B cell (primary cell): ENCODE results near the gene DOP1B. TPM values are rescaled to one million over a fixed set of nuclear protein-coding genes. Genes with fewer than 3 reads are reported as not detected.

Experiments used
- ATAC-seq: fragments of 200-7000 bp; cut with Tn5 transposase; one replicate; pipeline ENCODE4 v1.10.0; 2021; ENCODE audit warnings: low read depth, mild to moderate bottlenecking, moderate number of reproducible peaks, moderate library complexity
- CTCF ChIA-PET: fragments of 350-600 bp; sonication (Branson Sonifier 250); formaldehyde crosslinking; loops from one replicate; lab custom pipeline; 2021; ENCODE audit warnings: antibody characterized with exemption, inconsistent platforms; lab: Charles Lee
- POLR2A ChIA-PET: fragments of 350-600 bp; sonication (Branson Sonifier 250); formaldehyde crosslinking; loops from one replicate; lab custom pipeline; 2021; ENCODE audit warnings: antibody characterized with exemption; lab: Charles Lee
- DNase-seq: peaks from one replicate; pipeline ENCODE4 v3.0.0; 2013
- H2AFZ ChIP-seq: 2 replicates; pipeline ENCODE4 v1.6.1; 2012; ENCODE audit warnings: mild to moderate bottlenecking, low read depth, low read length; ENCODE audit not compliant: insufficient read depth, poor library complexity, severe bottlenecking
- H3K27ac ChIP-seq, 2 donors: 1 replicate in 1 of 2; 2 replicates in 1 of 2; pipeline ENCODE4 v1.5.1; 2012 to 2013; ENCODE audit warnings: low read length in 2 of 2, mild to moderate bottlenecking in 2 of 2, moderate library complexity in 1 of 2
- H3K27me3 ChIP-seq, 4 experiments: fragments of 200-600 bp in 1 of 4; sonication (generic) in 1 of 4; replicated peaks in 1 of 4; 1 replicate in 2 of 4; 2 replicates in 2 of 4; pipeline versions ENCODE4 v1.6.1 to v1.7.0; 2013 to 2016; ENCODE audit warnings: low read length in 3 of 4, mild to moderate bottlenecking in 2 of 4, mixed read lengths in 1 of 4, moderate library complexity in 1 of 4; ENCODE audit not compliant: insufficient read depth in 4 of 4, control insufficient read depth in 3 of 4; ENCODE audit errors: control extremely low read depth in 1 of 4
- H3K36me3 ChIP-seq, 2 experiments: replicated peaks in 1 of 2; 1 replicate in 1 of 2; 2 replicates in 1 of 2; pipeline versions ENCODE4 v1.6.1 to v1.7.1; 2013; ENCODE audit warnings: low read length in 1 of 2; ENCODE audit not compliant: insufficient read depth in 2 of 2, control insufficient read depth in 1 of 2; ENCODE audit errors: control extremely low read depth in 1 of 2, extremely low read depth in 1 of 2
- H3K4me1 ChIP-seq, 2 donors: fragments of 200-600 bp in 1 of 2; sonication (generic) in 1 of 2; 1 replicate in 1 of 2; 2 replicates in 1 of 2; pipeline versions ENCODE4 v1.5.1 to v1.6.1; 2013 to 2017; ENCODE audit warnings: low read length in 2 of 2; ENCODE audit not compliant: control insufficient read depth in 2 of 2, insufficient read depth in 2 of 2
- H3K4me2 ChIP-seq: replicated peaks from 2 replicates; pipeline ENCODE3; 2012; ENCODE audit warnings: mild to moderate bottlenecking, low read depth, low read length; ENCODE audit not compliant: poor library complexity, severe bottlenecking
- H3K4me3 ChIP-seq, 5 experiments: fragments of 200-600 bp in 1 of 5; sonication (generic) in 1 of 5; 1 replicate in 3 of 5; 2 replicates in 2 of 5; pipeline versions ENCODE4 v1.5.1 to v1.7.0; 2011 to 2016; ENCODE audit warnings: low read length in 4 of 5, mild to moderate bottlenecking in 4 of 5, low read depth in 2 of 5, control low read depth in 1 of 5, moderate library complexity in 1 of 5; ENCODE audit not compliant: insufficient read depth in 1 of 5; ENCODE audit errors: control extremely low read depth in 1 of 5, extremely low read depth in 1 of 5
- H3K79me2 ChIP-seq: fragments of 200-600 bp; sonication (generic); one replicate; pipeline ENCODE4 v1.6.0; 2016; ENCODE audit warnings: low read length; ENCODE audit not compliant: control insufficient read depth, insufficient read depth
- H3K9ac ChIP-seq: fragments of 200-600 bp; sonication (generic); 2 replicates; pipeline ENCODE4 v1.6.1; 2017; ENCODE audit warnings: mild to moderate bottlenecking, low read length, moderate library complexity
- H3K9me3 ChIP-seq, 3 donors: one replicate each; pipeline versions ENCODE4 v1.6.1 to v1.7.1; 2013; ENCODE audit warnings: low read length in 2 of 3; ENCODE audit not compliant: control insufficient read depth in 2 of 3, insufficient read depth in 1 of 3; ENCODE audit errors: control extremely low read depth in 1 of 3
- H4K20me1 ChIP-seq: 2 replicates; pipeline ENCODE4 v1.6.0; 2012; ENCODE audit warnings: mild to moderate bottlenecking, low read length; ENCODE audit not compliant: insufficient read depth, control insufficient read depth, poor library complexity, severe bottlenecking
- H3K27ac Mint-ChIP-seq: one replicate; pipeline ENCODE4 v1.8.0; 2021; ENCODE audit warnings: mixed read lengths
- H3K27me3 Mint-ChIP-seq: one replicate; pipeline ENCODE4 v1.8.0; 2021; ENCODE audit warnings: mixed read lengths
- H3K4me1 Mint-ChIP-seq: one replicate; pipeline ENCODE4 v1.8.0; 2021; ENCODE audit warnings: mixed read lengths
- H3K4me3 Mint-ChIP-seq: one replicate; pipeline ENCODE4 v1.8.0; 2021; ENCODE audit warnings: mixed read lengths
- H3K9me3 Mint-ChIP-seq: one replicate; pipeline ENCODE4 v1.8.0; 2022; ENCODE audit warnings: mixed read lengths; ENCODE audit not compliant: insufficient read depth
- CTCF ChIP-seq: fragments of 200-600 bp; IDR thresholded peaks from one replicate; pipeline ENCODE4 v1.8.0; 2022; ENCODE audit warnings: antibody characterized with exemption, mild to moderate bottlenecking
- EZH2 ChIP-seq: IDR thresholded peaks from 2 replicates; pipeline ENCODE4 v1.6.1; 2012; ENCODE audit warnings: borderline replicate concordance, low read depth, mild to moderate bottlenecking, moderate library complexity, low read length; ENCODE audit not compliant: insufficient read depth, poor library complexity, severe bottlenecking
- WGBS: methylation state at CpG from one replicate; pipeline ENCODE4 v1.1.5; 2013; ENCODE audit warnings: missing lambda C conversion rate; ENCODE audit not compliant: insufficient coverage; 5-methylcytosine and 5-hydroxymethylcytosine counted together
- intact Hi-C: fragments of 100-400 bp; cut with micrococcal nuclease; formaldehyde crosslinking; loops from one replicate; pipeline ENCODE4 v1.10.0; 2022
- polyA plus RNA-seq: library from polyadenylated mRNA; depleted of rRNA; stranded (reverse); fragments of >200 nt; gene quantifications from 2 replicates; pipeline ENCODE4 v1.2.3, GENCODE V29; 2012
- total RNA-seq, 2 donors: library from RNA; stranded (reverse); fragments of 120-200 nt in 1 of 2; gene quantifications; 1 replicate in 1 of 2; 2 replicates in 1 of 2; pipeline versions ENCODE4 v1.2.3 to v1.2.4, GENCODE V29; 2013 to 2022

Gene DOP1B
- total and polyA plus RNA-seq, 2 donors (not counting 1 experiment from before 2014, with no cell fraction given): 31.3 to 44.2 TPM

- H3K4me1 Mint-ChIP-seq: peaks cover 15% of the 10 kb centered on the region
- Histone ChIP-seq H2AFZ (no peak overlapping the region), H3K4me3 (no peak overlapping the region), H3K4me1 (peaks cover 1 to 3% of the 10 kb centered on the region in 2 donors), H3K4me2 (no peak overlapping the region), H4K20me1 (peaks cover 35% of the 10 kb centered on the region), H3K9me3 (no peaks in the 10 kb centered on the region), H3K9ac (no peak overlapping the region), H3K79me2 (peaks cover 57% of the 10 kb centered on the region), H3K27me3 (no peaks in the 10 kb centered on the region), H3K27ac (no peak overlapping the region), H3K36me3 (peaks cover 5 to 46% of the 10 kb centered on the region in 2 experiments)
- no peak overlapping the region for H3K4me3 Mint-ChIP-seq
- DNase-seq: no peak
- no peak for ATAC-seq
- TF ChIP-seq EZH2 (no peak), CTCF (no peak)
- intact Hi-C loops: no loop called here
- CTCF ChIA-PET: interaction anchor here (1.5 kb wide), 1 partner anchor 11 kb away, joined by 4 read pairs; no protein-coding TSS in a partner anchor
- no peaks in the 10 kb centered on the region for H3K27me3 Mint-ChIP-seq
- POLR2A ChIA-PET: no interaction called here
- WGBS: 91% methylated on average over 8 of the region's 8 CpGs
- H3K27ac Mint-ChIP-seq: no peak overlapping the region
- no peaks in the 10 kb centered on the region for H3K9me3 Mint-ChIP-seq
These were observed 31.6 kb downstream of the DOP1B start for GRCh38 chr21:36188081-36188681.

- intact Hi-C loops: no loop called here
- Histone ChIP-seq H3K27me3 (no peaks in the 10 kb centered on the region), H3K4me3 (no peak overlapping the region), H4K20me1 (peaks cover 38% of the 10 kb centered on the region), H3K4me1 (no peaks in the 10 kb centered on the region), H3K79me2 (peaks cover 54% of the 10 kb centered on the region), H3K4me2 (no peak overlapping the region), H3K9ac (no peak overlapping the region), H2AFZ (no peak overlapping the region), H3K36me3 (peaks cover 7 to 44% of the 10 kb centered on the region in 2 experiments), H3K9me3 (no peaks in the 10 kb centered on the region), H3K27ac (no peak overlapping the region)
- WGBS: no CpG with 5 or more reads among the region's 2 CpGs
- peaks cover 11% of the 10 kb centered on the region for H3K4me1 Mint-ChIP-seq
- ATAC-seq (no peak), DNase-seq (no peak)
- no peaks in the 10 kb centered on the region for H3K27me3 Mint-ChIP-seq
- H3K4me3 Mint-ChIP-seq: no peak overlapping the region
- TF ChIP-seq EZH2 (no peak), CTCF (no peak)
- CTCF ChIA-PET: interaction anchor here (1.2 kb wide), 1 partner anchor 21 kb away, joined by 4 read pairs; no protein-coding TSS in a partner anchor
- POLR2A ChIA-PET: no interaction called here
- H3K27ac Mint-ChIP-seq: no peak overlapping the region
- H3K9me3 Mint-ChIP-seq: no peaks in the 10 kb centered on the region
These were observed 32.3 kb downstream of the DOP1B start for GRCh38 chr21:36188937-36189336.
